Naive thymus-derived CD8-positive, alpha-beta T cell (primary cell): ENCODE results near the gene CD109. TPM values are rescaled to one million over a fixed set of nuclear protein-coding genes. Genes with fewer than 3 reads are reported as not detected.

ENCODE experiments used
- ATAC-seq, 2 donors: fragments of 150-1000 bp; cut with Tn5 transposase in 1 of 2; sonication (Bioruptor Pico), chemical (Tn5 transposase) in 1 of 2; 1 replicate in 1 of 2; 2 replicates in 1 of 2; pipeline ENCODE4 v1.10.0; 2021; ENCODE audit warnings: mild to moderate bottlenecking in 2 of 2, moderate library complexity in 2 of 2
- POLR2A ChIA-PET: fragments of 350-600 bp; sonication (Branson Sonifier 250); formaldehyde crosslinking; loops from one replicate; lab custom pipeline; 2021; ENCODE audit warnings: antibody characterized with exemption; lab: Charles Lee
- DNase-seq, 10 donors: peaks; one replicate each; pipeline versions ENCODE4 v3.0.0 to v3.0.0-alpha.2; 2020 to 2022
- H3K27ac Mint-ChIP-seq, 10 donors: one replicate each; pipeline ENCODE4 v1.8.0; 2020 to 2022; ENCODE audit warnings: mild to moderate bottlenecking in 10 of 10, mixed read lengths in 10 of 10, moderate library complexity in 4 of 10, inconsistent platforms in 1 of 10
- H3K27me3 Mint-ChIP-seq, 5 donors: one replicate each; pipeline ENCODE4 v1.8.0; 2021 to 2022; ENCODE audit warnings: mixed read lengths in 5 of 5
- H3K36me3 Mint-ChIP-seq, 3 donors: one replicate each; pipeline ENCODE4 v1.8.0; 2020 to 2022; ENCODE audit warnings: mixed read lengths in 3 of 3, mild to moderate bottlenecking in 2 of 3, inconsistent platforms in 1 of 3
- H3K4me1 Mint-ChIP-seq, 4 donors: one replicate each; pipeline ENCODE4 v1.8.0; 2021 to 2022; ENCODE audit warnings: mixed read lengths in 4 of 4
- H3K4me3 Mint-ChIP-seq, 10 donors: one replicate each; pipeline ENCODE4 v1.8.0; 2020 to 2022; ENCODE audit warnings: mild to moderate bottlenecking in 10 of 10, mixed read lengths in 10 of 10, moderate library complexity in 6 of 10, inconsistent platforms in 1 of 10
- H3K9me3 Mint-ChIP-seq, 9 donors: one replicate each; pipeline ENCODE4 v1.8.0; 2020 to 2022; ENCODE audit warnings: mixed read lengths in 9 of 9, mild to moderate bottlenecking in 3 of 9, inconsistent platforms in 1 of 9, moderate library complexity in 1 of 9
- polyA plus RNA-seq, 3 donors: library from polyadenylated mRNA; unstranded; fragments of 300-500 nt; fragmentation: Illumina TruSeq; gene quantifications; one replicate each; pipeline ENCODE4 v1.2.3, GENCODE V29; 2021
- total RNA-seq, 8 experiments: library from RNA in 2 of 8; stranded (reverse) in 2 of 8; gene quantifications; one replicate each; pipeline ENCODE4 v1.2.3 and lab custom pipeline; 2021 to 2026

CD109 gene
- total and polyA plus RNA-seq, 5 experiments from 2014 or later = 0.41 to 0.47 TPM; not detected in 3

- DNase-seq (no peak), ATAC-seq (no peak)
- Mint-ChIP-seq H3K9me3 (no peaks in the 10 kb centered on the region), H3K27me3 (peaks cover 29 to 91% (median 46%) of the 10 kb centered on the region in 5 donors), H3K36me3 (peaks cover 0 to 3% (median 0%) of the 10 kb centered on the region in 3 donors), H3K27ac (peak overlapping the region in 2 of 10 donors; percentile 16 to 20), H3K4me1 (peaks cover 3 to 23% (median 10%) of the 10 kb centered on the region in 4 donors), H3K4me3 (peak overlapping the region in 9 of 10 donors; percentile 24 to 86 (median 79))
- POLR2A ChIA-PET = no interaction called here
Measured at GRCh38 chr6:73694711-73695411, 1.1 kb upstream of the CD109 start.

DNA sequence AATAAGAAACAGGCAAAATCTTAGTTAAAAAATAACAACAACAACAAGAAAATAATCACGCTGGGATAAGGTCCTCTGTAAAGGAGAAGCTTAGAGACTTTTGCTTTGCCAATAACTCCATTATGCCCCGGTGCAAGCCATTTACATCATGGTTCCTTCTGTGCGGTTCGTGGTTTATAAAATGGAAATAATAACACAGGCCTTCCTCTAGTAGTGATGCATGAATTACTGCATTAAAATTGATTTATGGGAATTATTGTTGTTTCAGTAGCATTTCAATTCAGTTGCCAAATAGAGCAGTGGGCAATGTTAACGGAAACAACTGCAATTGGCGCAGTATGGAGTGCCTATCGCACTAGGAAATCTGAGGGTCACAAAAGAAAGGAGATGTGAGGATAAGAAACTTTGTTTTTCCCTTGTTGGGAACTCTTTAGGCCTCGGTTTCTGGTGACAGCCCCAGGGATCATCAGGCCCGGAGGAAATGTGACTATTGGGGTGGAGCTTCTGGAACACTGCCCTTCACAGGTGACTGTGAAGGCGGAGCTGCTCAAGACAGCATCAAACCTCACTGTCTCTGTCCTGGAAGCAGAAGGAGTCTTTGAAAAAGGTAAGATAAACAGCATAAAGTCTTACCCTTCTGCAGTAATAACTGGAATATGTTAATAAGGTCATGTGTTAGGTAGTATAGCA lies 1.1 kb downstream of the CD109 start:
- H3K27me3 Mint-ChIP-seq = peaks cover 23 to 79% (median 44%) of the 10 kb centered on the region in 5 donors
- POLR2A ChIA-PET = no interaction called here
- DNase-seq = no peak
- peaks cover 3 to 23% (median 10%) of the 10 kb centered on the region in 4 donors for H3K4me1 Mint-ChIP-seq
- no peak overlapping the region for H3K27ac Mint-ChIP-seq
- no peaks in the 10 kb centered on the region for H3K9me3 Mint-ChIP-seq
- H3K36me3 Mint-ChIP-seq = peaks cover 0 to 3% (median 0%) of the 10 kb centered on the region in 3 donors
- H3K4me3 Mint-ChIP-seq = peak overlapping the region in 7 of 10 donors; percentile 5 to 85 (median 73)
- no peak for ATAC-seq

- H3K4me3 Mint-ChIP-seq = no peak overlapping the region
- H3K4me1 Mint-ChIP-seq = peaks cover 3 to 23% (median 10%) of the 10 kb centered on the region in 4 donors
- no peak for DNase-seq
- peaks cover 19 to 52% (median 25%) of the 10 kb centered on the region in 5 donors for H3K27me3 Mint-ChIP-seq
- no peaks in the 10 kb centered on the region for H3K9me3 Mint-ChIP-seq
- no peak for ATAC-seq
- POLR2A ChIA-PET = no interaction called here
- H3K36me3 Mint-ChIP-seq = no peaks in the 10 kb centered on the region
- H3K27ac Mint-ChIP-seq = no peak overlapping the region
Measured at GRCh38 chr6:73699676-73700459, 3.9 kb downstream of the CD109 start.

GRCh38 chr6:73702444-73702843 lies 6.4 kb downstream of the CD109 start:
- peaks cover 12 to 28% (median 15%) of the 10 kb centered on the region in 5 donors for H3K27me3 Mint-ChIP-seq
- H3K36me3 Mint-ChIP-seq = no peaks in the 10 kb centered on the region
- H3K27ac Mint-ChIP-seq = no peak overlapping the region
- DNase-seq (no peak), ATAC-seq (no peak)
- peaks cover 0 to 4% (median 0%) of the 10 kb centered on the region in 4 donors for H3K4me1 Mint-ChIP-seq
- H3K9me3 Mint-ChIP-seq = no peaks in the 10 kb centered on the region
- POLR2A ChIA-PET = no interaction called here
- no peak overlapping the region for H3K4me3 Mint-ChIP-seq

DNA sequence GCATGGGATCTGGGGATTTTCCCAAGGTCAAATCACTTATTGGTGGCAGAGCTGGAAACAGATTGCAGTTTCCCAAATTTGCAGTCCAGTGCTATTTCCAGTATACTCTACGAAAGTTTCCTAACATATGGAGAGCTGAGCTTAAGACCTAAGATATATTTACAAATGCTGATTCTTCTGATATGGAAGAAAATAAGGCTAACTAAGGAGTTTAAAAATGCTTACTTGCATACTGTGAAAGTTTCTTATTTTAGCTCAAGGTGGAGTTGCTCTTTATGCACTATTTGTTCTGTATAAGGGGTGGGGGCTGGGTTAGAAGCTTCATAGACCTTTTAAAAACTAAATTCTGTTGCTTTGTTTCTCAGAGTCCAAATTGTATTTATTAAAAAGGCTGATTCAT lies 7.5 kb downstream of the CD109 start:
- no peak for ATAC-seq
- Mint-ChIP-seq H3K9me3 (no peaks in the 10 kb centered on the region), H3K4me3 (no peak overlapping the region), H3K36me3 (no peaks in the 10 kb centered on the region), H3K4me1 (no peaks in the 10 kb centered on the region), H3K27me3 (peaks cover 8 to 18% (median 9%) of the 10 kb centered on the region in 5 donors), H3K27ac (no peak overlapping the region)
- DNase-seq = no peak
- POLR2A ChIA-PET = no interaction called here

DNA sequence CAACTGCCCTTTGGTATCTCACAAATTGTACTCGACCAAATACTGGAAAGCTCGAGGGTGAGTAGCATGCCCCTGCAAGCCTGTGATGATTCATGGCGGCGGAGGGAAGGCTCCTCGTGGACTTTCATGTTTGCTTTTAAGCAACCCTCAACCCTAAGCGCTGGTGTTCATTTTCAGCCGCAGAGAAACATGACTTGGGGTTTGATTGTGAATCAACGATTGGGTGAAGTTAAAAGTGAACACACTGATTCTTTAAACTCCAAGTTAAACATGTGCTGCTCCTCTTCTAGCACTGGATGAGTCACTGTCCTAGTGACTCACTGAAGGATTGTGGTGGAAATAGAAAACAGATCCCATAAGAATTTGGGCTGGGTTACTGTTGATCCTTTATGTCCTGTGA lies 8.3 kb downstream of the CD109 start:
- Mint-ChIP-seq H3K4me3 (no peak overlapping the region), H3K27me3 (peaks cover 6 to 12% (median 7%) of the 10 kb centered on the region in 5 donors), H3K4me1 (no peaks in the 10 kb centered on the region), H3K9me3 (no peaks in the 10 kb centered on the region), H3K27ac (no peak overlapping the region), H3K36me3 (no peaks in the 10 kb centered on the region)
- POLR2A ChIA-PET = no interaction called here
- DNase-seq (no peak), ATAC-seq (no peak)

DNA sequence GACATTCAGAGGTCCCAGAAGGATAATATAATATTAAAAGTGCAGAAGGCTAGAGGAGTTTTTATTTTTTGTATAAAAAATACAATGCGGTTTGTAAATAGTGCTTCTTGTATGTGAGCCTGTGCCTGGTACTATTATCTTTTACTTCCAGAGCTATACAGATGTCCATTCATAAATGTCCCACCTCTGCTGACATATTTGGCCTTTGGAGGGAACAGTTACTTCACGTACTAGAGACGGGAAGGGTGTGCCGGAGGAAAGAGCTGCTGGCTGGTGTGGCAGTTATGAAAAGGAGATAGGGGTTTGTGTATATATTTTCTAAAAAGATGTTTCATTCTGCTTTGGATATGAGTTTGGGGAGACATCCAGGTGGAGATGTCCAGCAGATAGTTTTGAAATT lies 8.8 kb downstream of the CD109 start:
- ATAC-seq (no peak), DNase-seq (no peak)
- Mint-ChIP-seq H3K9me3 (no peaks in the 10 kb centered on the region), H3K36me3 (no peaks in the 10 kb centered on the region), H3K4me3 (no peak overlapping the region), H3K27ac (no peak overlapping the region), H3K4me1 (no peaks in the 10 kb centered on the region), H3K27me3 (peaks cover 3 to 11% (median 3%) of the 10 kb centered on the region in 5 donors)
- POLR2A ChIA-PET = no interaction called here

GRCh38 chr6:73706971-73707370 lies 11.0 kb downstream of the CD109 start:
- Mint-ChIP-seq H3K4me3 (no peak overlapping the region), H3K9me3 (no peaks in the 10 kb centered on the region), H3K36me3 (no peaks in the 10 kb centered on the region), H3K4me1 (no peaks in the 10 kb centered on the region), H3K27ac (no peak overlapping the region), H3K27me3 (no peaks in the 10 kb centered on the region)
- ATAC-seq (no peak), DNase-seq (no peak)
- POLR2A ChIA-PET = no interaction called here

DNA sequence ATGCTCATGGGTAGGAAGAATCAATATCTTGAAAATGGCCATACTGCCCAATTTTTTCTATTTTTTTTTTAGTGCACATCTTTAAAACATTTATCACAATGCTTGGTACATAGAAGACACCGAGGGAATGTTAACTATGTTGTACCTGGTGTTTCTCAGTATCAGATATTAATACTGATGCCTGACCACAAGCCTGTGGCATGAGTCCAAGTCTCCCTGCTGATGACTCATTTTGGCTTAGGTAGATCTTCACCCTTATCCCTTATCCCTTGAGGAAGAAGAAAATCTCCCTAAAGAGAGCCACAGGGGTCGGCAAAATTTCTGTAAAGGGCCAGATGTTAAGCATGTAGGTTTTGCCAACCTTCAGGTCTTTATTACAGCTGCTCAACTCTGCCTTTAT lies 14.5 kb downstream of the CD109 start:
- no peaks in the 10 kb centered on the region for H3K36me3 Mint-ChIP-seq
- H3K4me3 Mint-ChIP-seq = no peak overlapping the region
- DNase-seq (no peak), ATAC-seq (no peak)
- POLR2A ChIA-PET = no interaction called here
- no peak overlapping the region for H3K27ac Mint-ChIP-seq
- H3K27me3 Mint-ChIP-seq = no peaks in the 10 kb centered on the region
- peaks cover 0 to 15% (median 12%) of the 10 kb centered on the region in 4 donors for H3K4me1 Mint-ChIP-seq
- no peaks in the 10 kb centered on the region for H3K9me3 Mint-ChIP-seq

DNA sequence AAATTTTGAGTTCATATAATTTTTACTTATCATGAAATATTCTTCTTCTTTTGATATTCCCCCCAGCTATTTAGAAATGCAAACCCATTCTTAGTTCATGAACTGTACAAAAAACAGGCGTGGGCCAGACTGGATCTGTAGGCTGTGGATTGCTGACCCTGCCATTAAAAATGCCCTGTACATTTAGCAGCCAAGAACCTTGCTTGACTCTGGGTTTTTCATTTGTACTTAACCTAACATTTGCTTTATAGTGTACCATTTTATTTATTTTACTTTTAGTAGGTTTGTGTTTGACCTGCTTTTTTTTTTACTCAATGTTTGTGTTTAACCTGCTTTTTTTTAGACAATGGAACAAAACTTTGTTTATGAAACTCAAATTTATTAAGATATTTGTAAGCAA lies 14.9 kb downstream of the CD109 start:
- Mint-ChIP-seq H3K9me3 (no peaks in the 10 kb centered on the region), H3K4me3 (no peak overlapping the region), H3K4me1 (peaks cover 0 to 15% (median 12%) of the 10 kb centered on the region in 4 donors), H3K27me3 (no peaks in the 10 kb centered on the region), H3K36me3 (no peaks in the 10 kb centered on the region), H3K27ac (no peak overlapping the region)
- ATAC-seq (no peak), DNase-seq (no peak)
- POLR2A ChIA-PET = no interaction called here

DNA sequence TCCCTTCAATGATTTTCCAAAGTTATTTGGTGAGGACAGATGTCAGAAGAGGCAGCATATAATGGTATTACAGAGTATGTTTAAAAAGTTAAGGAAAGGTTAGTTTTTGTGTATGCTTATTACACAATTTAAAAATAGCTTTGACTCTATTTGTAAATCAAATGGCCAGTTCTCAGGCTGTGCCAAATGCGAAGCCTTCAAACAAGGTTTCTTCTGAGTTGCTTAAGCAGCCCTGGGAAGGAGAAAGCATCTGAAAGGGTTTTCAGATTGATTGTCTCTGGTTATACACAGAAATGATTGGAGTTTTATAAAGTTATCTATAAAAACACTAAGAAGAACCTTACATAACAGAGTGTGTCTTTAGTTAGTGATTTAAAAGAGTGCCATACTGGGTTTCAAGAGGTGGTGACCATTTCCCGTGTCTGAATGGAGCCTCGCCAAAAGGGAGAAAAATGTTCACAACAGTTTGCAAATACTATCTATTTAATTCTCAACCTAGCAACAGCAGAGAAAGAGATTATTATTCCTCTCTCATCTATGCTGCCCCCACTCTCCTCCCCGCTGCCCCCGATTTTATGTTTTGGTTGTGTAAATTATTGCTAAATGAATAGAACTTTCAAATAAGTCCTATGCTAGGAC lies 16.7 kb downstream of the CD109 start:
- no peak for ATAC-seq
- Mint-ChIP-seq H3K27ac (peak overlapping the region in 1 of 10 donors; percentile 4), H3K27me3 (no peaks in the 10 kb centered on the region), H3K9me3 (no peaks in the 10 kb centered on the region), H3K4me1 (peaks cover 0 to 15% (median 12%) of the 10 kb centered on the region in 4 donors), H3K36me3 (no peaks in the 10 kb centered on the region), H3K4me3 (no peak overlapping the region)
- POLR2A ChIA-PET = no interaction called here
- no peak for DNase-seq

GRCh38 chr6:73713426-73714147 lies 17.6 kb downstream of the CD109 start:
- Mint-ChIP-seq H3K9me3 (no peaks in the 10 kb centered on the region), H3K27ac (peak overlapping the region in 2 of 10 donors; percentile 6 to 28), H3K4me1 (peaks cover 0 to 15% (median 12%) of the 10 kb centered on the region in 4 donors), H3K4me3 (peak overlapping the region in 1 of 10 donors; percentile 34), H3K27me3 (no peaks in the 10 kb centered on the region), H3K36me3 (no peaks in the 10 kb centered on the region)
- DNase-seq (no peak), ATAC-seq (no peak)
- POLR2A ChIA-PET = no interaction called here
